T-helper 2 cell treated with Interferon-gamma antibody and Interleukin-4, amounts not matched to agents 100 ng/mL and 5 ng/mL, for 36 hours (primary cell): ENCODE data around the gene TGFBI. TPM values are rescaled to one million over a fixed set of nuclear protein-coding genes. Genes with fewer than 3 reads are reported as not detected.

Experiments
- intact Hi-C: fragments of 100-400 bp; cut with micrococcal nuclease; formaldehyde crosslinking; loops from one replicate; pipeline ENCODE4 v1.15.1; 2023
- total RNA-seq: library from RNA; stranded (reverse); gene quantifications from 2 replicates; pipeline ENCODE4 v1.2.3, GENCODE V29; 2022

TGFBI gene
- total RNA-seq, 1 donor from 2014 or later: 0.45 TPM

DNA sequence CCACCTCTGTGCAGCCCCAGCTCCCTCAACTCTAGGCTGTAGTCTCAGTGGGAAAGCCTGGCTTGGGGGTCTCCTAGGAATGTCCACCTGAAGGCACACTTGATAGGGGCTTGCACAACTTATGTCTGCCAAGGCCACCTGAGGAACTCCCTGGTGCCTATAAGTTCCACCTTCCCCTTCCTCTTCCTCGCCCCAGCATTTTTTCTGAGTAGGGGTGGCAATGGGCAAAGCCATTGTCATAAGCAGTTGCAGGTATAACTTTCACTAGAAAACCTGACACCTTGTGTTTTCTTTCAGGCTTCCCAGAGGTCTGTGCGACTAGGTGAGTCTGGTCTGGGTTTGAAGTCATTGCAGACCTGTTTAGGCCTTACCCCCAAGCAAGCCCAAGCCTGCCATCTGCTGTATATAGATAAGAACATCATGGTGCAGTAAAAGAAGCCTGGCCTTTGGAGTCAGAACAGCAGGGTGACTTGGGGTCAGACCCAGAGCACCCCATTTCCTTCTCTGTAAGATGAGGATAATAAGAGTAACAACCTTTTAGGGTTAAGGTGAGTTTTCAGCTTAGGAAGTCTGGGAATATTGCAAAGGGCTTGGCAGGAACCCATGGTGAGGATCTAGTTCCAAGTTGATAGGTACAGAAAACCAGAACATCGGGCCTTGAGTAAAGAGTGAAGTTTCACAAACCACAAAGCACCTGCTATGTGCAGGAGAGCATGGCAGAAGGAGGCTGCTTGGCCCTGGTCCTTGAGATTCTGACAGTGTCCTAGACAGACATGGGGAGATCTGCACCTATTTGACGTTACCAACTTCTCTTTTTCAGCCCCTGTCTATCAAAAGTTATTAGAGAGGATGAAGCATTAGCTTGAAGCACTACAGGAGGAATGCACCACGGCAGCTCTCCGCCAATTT, 33.8 kb downstream of the TGFBI start:
- intact Hi-C loops: loop anchor here (1.0 kb wide), 2 partner anchors 85 to 175 kb away; no protein-coding TSS in a partner anchor

DNA sequence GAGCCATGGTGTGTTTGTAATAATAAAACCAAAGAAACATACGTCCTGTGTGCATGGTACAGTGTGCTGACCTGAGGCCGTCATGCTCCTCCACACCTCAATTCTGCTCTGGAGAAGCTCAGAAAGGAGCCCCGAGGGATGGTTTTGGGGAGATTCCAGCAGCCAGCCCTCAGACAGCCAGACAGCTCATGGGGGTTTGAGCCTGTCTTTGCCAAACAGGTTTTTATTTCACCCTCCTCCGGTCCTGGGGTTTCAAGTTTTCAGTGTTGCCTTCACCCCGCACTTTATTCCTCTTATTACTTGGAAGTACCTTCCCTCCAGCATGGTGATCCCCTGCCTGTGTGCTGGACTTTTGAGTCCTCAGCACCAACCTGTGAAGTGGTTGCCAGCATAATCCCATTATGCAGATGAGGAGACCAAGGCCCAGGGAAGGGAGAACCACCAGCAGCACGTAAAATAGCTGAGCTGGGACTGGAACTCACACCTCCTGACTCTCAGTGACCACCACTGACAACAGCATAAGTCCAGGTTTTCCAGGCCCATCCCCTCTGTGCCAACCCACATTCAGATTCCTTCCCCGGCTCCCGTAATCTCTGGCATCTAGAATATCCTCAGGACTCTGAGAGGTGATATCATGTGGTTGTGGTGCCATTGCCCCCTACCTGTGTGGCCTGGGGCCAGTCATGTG, 35.1 kb downstream of the TGFBI start:
- intact Hi-C loops: no loop called here

GRCh38 chr5:136064510-136064909, 35.7 kb downstream of the TGFBI start:
- intact Hi-C loops: no loop called here

DNA sequence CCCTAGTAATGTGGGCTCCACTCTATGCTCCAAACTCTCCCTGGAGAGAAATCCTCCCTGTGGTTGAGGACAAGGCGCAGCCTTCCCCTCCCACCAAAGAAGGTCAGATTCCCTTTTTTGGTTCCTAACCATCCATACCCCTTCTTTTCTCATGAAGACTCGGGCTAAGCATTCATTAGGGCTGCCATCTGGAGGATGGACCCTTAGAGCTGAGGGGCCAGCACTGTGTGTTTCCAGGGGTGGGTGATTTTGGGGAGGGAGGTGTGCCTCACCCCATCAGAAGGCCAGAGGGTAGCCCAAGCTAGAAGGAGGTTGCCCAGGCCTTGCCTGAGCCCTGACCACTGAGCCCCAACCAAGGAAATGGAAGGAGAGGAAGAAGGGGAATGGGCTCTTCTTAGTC, 36.8 kb downstream of the TGFBI start:
- intact Hi-C loops: no loop called here

- intact Hi-C loops: no loop called here
Observed at GRCh38 chr5:136066661-136067271, 38.0 kb downstream of the TGFBI start.

DNA sequence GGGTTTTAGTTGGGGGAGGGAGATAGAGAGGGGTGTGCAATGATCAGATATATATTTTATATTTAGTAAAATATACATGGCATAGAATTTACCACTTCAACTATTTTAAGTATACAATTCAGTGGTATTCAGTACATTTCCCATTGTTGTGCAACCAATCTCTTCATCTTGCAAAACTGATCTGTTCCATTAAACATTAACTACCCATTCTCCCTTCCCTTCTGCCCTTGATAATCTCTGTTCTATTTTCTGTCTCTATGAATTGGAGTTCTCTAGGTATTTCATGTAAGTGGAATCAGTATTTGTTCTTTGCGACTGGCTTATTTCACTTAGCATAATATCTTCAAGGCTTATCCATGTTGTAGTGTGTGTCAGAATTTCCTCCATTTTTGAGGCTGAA, 38.6 kb downstream of the TGFBI start:
- intact Hi-C loops: no loop called here

- intact Hi-C loops: no loop called here
Observed at GRCh38 chr5:136070486-136071285, 41.9 kb downstream of the TGFBI start.

- intact Hi-C loops: no loop called here
Observed at GRCh38 chr5:136073714-136074529, 45.1 kb downstream of the TGFBI start.

DNA sequence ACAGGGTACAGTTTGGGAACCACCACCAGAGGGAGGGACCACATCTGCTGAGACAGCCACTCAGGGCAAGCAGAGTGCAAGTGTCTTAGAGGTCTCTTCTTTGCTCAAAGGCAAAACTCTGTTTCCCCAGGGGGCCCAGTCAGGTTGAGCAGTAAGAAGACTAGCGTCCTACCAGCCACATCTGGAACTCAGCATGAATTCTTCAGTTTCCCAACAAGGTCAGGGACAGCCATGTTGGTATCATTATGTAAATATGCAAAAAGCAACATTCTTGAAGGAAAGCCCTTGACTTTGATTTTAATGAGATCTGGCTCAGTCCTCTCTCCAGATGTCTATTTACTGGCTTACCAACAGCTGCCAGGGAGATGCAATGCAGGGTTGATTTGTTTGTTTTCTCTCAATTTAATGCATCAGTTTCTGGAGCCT, 46.7 kb downstream of the TGFBI start:
- intact Hi-C loops: no loop called here

GRCh38 chr5:136076067-136076466, 47.3 kb downstream of the TGFBI start:
- intact Hi-C loops: no loop called here

GRCh38 chr5:136076881-136077445, 48.2 kb downstream of the TGFBI start:
- intact Hi-C loops: no loop called here

GRCh38 chr5:136079195-136079985, 50.6 kb downstream of the TGFBI start:
- intact Hi-C loops: no loop called here

- intact Hi-C loops: loop anchor here (1.0 to 2.0 kb wide), 3 partner anchors 43 to 193 kb away; partner anchors contain the start of gene SMAD5
Observed at GRCh38 chr5:136080113-136080482, 51.3 kb downstream of the TGFBI start.

- intact Hi-C loops: loop anchor here (1.0 to 2.0 kb wide), 3 partner anchors 44 to 193 kb away; partner anchors contain the start of gene SMAD5
Observed at GRCh38 chr5:136080483-136081216, 51.9 kb downstream of the TGFBI start.

- intact Hi-C loops: loop anchor here (2.0 kb wide), 2 partner anchors 44 to 52 kb away; partner anchors contain the start of gene SMAD5
Observed at GRCh38 chr5:136081217-136081591, 52.4 kb downstream of the TGFBI start.

- intact Hi-C loops: loop anchor here (1.0 kb wide), 2 partner anchors 105 to 137 kb away; no protein-coding TSS in a partner anchor
Observed at GRCh38 chr5:136082390-136083193, 53.8 kb downstream of the TGFBI start.

DNA sequence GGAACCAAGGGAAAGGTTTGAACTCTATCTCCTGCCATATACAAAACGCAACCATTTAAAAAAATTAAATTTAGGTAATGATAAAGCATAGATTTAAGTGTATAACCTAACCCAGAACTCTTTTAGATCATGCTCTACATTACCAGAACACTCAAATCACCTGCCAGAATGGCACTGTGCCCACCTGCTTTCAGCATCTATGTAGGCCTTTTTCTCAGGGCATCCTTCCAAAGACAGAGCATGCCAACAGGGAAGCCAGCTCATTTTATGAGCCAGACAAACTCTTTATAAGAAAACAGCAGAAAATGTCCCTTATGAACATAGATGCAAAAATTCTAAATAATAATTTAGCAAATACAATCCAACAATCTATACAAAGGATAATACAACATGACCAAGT, 55.9 kb downstream of the TGFBI start:
- intact Hi-C loops: no loop called here
